NT2/D1 (cell line): ENCODE measurements around the gene PEX12.

Source experiments
- SUZ12 ChIP-seq: IDR thresholded peaks from 2 replicates; pipeline ENCODE4 v1.6.1; 2011; ENCODE audit not compliant: insufficient read length, insufficient read depth; ENCODE audit errors: extremely low read depth
- YY1 ChIP-seq: IDR thresholded peaks from 2 replicates; pipeline ENCODE4 v1.6.1; 2011; ENCODE audit not compliant: insufficient read length, insufficient read depth
- ZNF274 ChIP-seq: IDR thresholded peaks from 2 replicates; pipeline ENCODE4 v1.6.1; 2011; ENCODE audit warnings: mild to moderate bottlenecking, low read depth, low read length

GRCh38 chr17:35557353-35557752, 21.0 kb downstream of the PEX12 start:
- TF ChIP-seq YY1 (no peak), ZNF274 (no peak), SUZ12 (no peak)
